Kidney epithelial cell (primary cell): ENCODE data around the gene CCDC191. TPM values are rescaled to one million over a fixed set of nuclear protein-coding genes. Genes with fewer than 3 reads are reported as not detected.

Experiments used
- DNase-seq: peaks from one replicate; pipeline ENCODE4 v3.0.0-alpha.2; 2010; ENCODE audit warnings: low read depth
- H3K27me3 ChIP-seq: 2 replicates; pipeline ENCODE4 v1.6.0; 2011; ENCODE audit warnings: low read length; ENCODE audit not compliant: control insufficient read depth, insufficient read depth
- H3K36me3 ChIP-seq: 2 replicates; pipeline ENCODE4 v1.5.1; 2011; ENCODE audit warnings: low read length; ENCODE audit not compliant: control insufficient read depth, insufficient read depth
- H3K4me3 ChIP-seq: 2 replicates; pipeline ENCODE4 v1.5.1; 2011; ENCODE audit warnings: low read depth, mild to moderate bottlenecking, control low read depth, low read length
- CTCF ChIP-seq: IDR thresholded peaks from 2 replicates; pipeline ENCODE4 v1.5.1; 2011; ENCODE audit warnings: mild to moderate bottlenecking, moderate library complexity, low read length, control low read depth, inconsistent platforms; ENCODE audit not compliant: insufficient read depth, poor library complexity, severe bottlenecking
- total RNA-seq: library from RNA; depleted of rRNA; stranded (reverse); fragments of >200 nt; gene quantifications from 2 replicates; pipeline ENCODE4 v1.2.3, GENCODE V29; 2015

The CCDC191 gene
- total RNA-seq, 1 donor from 2014 or later: 2.0 TPM

GRCh38 chr3:113952921-113953320 lies 103.4 kb downstream of the CCDC191 start:
- TF ChIP-seq CTCF: no peak
- no peak overlapping the region for H3K4me3 ChIP-seq

GRCh38 chr3:113948015-113948917 lies 108.1 kb downstream of the CCDC191 start:
- no peaks in the 10 kb centered on the region for H3K36me3 ChIP-seq
- peak overlapping the region; percentile 64 for H3K4me3 ChIP-seq
- no peak for DNase-seq
- H3K27me3 ChIP-seq: peaks cover 3% of the 10 kb centered on the region
- no peak for TF ChIP-seq CTCF

More at GRCh38 chr3:113952921-113953320, 103.4 kb downstream of the CCDC191 start:
- Histone ChIP-seq H3K27me3 (peaks cover 3% of the 10 kb centered on the region), H3K36me3 (no peaks in the 10 kb centered on the region)
- no peak for DNase-seq

GRCh38 chr3:113947372-113948014 lies 108.8 kb downstream of the CCDC191 start, which contains the start of gene ZDHHC23:
Gene ZDHHC23, plus strand, starts transcription at chr3:113948013. Its CDS starts 790 bp downstream, at chr3:113948803.
- DNase-seq: no peak
- peaks cover 3% of the 10 kb centered on the region for H3K27me3 ChIP-seq
- H3K4me3 ChIP-seq: peak within 1 kb of the TSS; percentile 64
- H3K36me3 ChIP-seq: no peaks in the 10 kb centered on the region
- TF ChIP-seq CTCF: no peak

GRCh38 chr3:113946831-113947230 lies 109.5 kb downstream of the CCDC191 start:
- Histone ChIP-seq H3K36me3 (no peaks in the 10 kb centered on the region), H3K4me3 (peak overlapping the region; percentile 64), H3K27me3 (peaks cover 3% of the 10 kb centered on the region)
- TF ChIP-seq CTCF: no peak
- no peak for DNase-seq

GRCh38 chr3:113927556-113927955 lies 128.8 kb downstream of the CCDC191 start:
- Histone ChIP-seq H3K27me3 (no peaks in the 10 kb centered on the region), H3K4me3 (no peak overlapping the region), H3K36me3 (no peaks in the 10 kb centered on the region)
- no peak for TF ChIP-seq CTCF
- DNase-seq: no peak
